Smooth muscle cell (in vitro differentiated cells): Measurements from ENCODE around the gene TSC2. TPM values are rescaled to one million over a fixed set of nuclear protein-coding genes. Genes with fewer than 3 reads are reported as not detected.
"Not testable (repeated sequence)": the region's sequence is repeated elsewhere in the genome, so short reads cannot be mapped to it uniquely, and the experiment has no call there.

Source experiments
- DNase-seq: peaks from one replicate; lab custom pipeline; 2025; ENCODE audit not compliant: unreplicated experiment; lab: John Stamatoyannopoulos, UW
- H2AFZ ChIP-seq: fragments of 200-600 bp; sonication (generic); 2 replicates; pipeline ENCODE4 v1.6.0; 2016; ENCODE audit warnings: antibody characterized with exemption, low read depth, mild to moderate bottlenecking
- H3F3A ChIP-seq: fragments of 200-600 bp; sonication (generic); 2 replicates; pipeline ENCODE4 v1.6.0; 2017; ENCODE audit warnings: antibody characterized with exemption, low read depth
- H3K27ac ChIP-seq: fragments of 200-600 bp; sonication (generic); 2 replicates; pipeline ENCODE4 v1.5.1; 2016; ENCODE audit warnings: low read depth, mild to moderate bottlenecking
- H3K27me3 ChIP-seq: fragments of 200-600 bp; sonication (generic); 2 replicates; pipeline ENCODE4 v1.6.1; 2016; ENCODE audit warnings: low read depth, mild to moderate bottlenecking
- H3K36me3 ChIP-seq: fragments of 200-600 bp; sonication (generic); 2 replicates; pipeline ENCODE4 v1.5.1; 2016; ENCODE audit warnings: low read depth
- H3K4me1 ChIP-seq: fragments of 200-600 bp; sonication (generic); 2 replicates; pipeline ENCODE4 v1.5.1; 2016; ENCODE audit warnings: low read depth
- H3K4me2 ChIP-seq: fragments of 200-600 bp; sonication (generic); 2 replicates; pipeline ENCODE4 v1.6.0; 2016; ENCODE audit warnings: mild to moderate bottlenecking
- H3K4me3 ChIP-seq: fragments of 200-600 bp; sonication (generic); 2 replicates; pipeline ENCODE4 v1.5.1; 2016; ENCODE audit warnings: mild to moderate bottlenecking
- H3K79me2 ChIP-seq: fragments of 200-600 bp; sonication (generic); 2 replicates; pipeline ENCODE4 v1.6.0; 2016; ENCODE audit warnings: low read depth, mild to moderate bottlenecking
- H3K9ac ChIP-seq: fragments of 200-600 bp; sonication (generic); 2 replicates; pipeline ENCODE4 v1.6.0; 2016; ENCODE audit warnings: low read depth
- H3K9me3 ChIP-seq: fragments of 200-600 bp; sonication (generic); replicated peaks from 2 replicates; pipeline ENCODE4 v1.5.1; 2016; ENCODE audit warnings: low read depth
- H4K20me1 ChIP-seq: fragments of 200-600 bp; sonication (generic); 2 replicates; pipeline ENCODE4 v1.6.0; 2016; ENCODE audit warnings: low read depth
- WGBS: methylation state at CpG from one replicate; pipeline ENCODE4 v1.1.7; 2016; ENCODE audit warnings: low lambda C conversion rate; 5-methylcytosine and 5-hydroxymethylcytosine counted together
- polyA plus RNA-seq: library from polyadenylated mRNA; unstranded; fragments of >200 nt; fragmentation: Nextera tagmentation; extraction: Ambion mirVana; gene quantifications from 2 replicates; pipeline ENCODE4 v1.2.1, GENCODE V29; 2016
- total RNA-seq: library from RNA; depleted of rRNA; stranded (reverse); fragments of >200 nt; gene quantifications from 2 replicates; pipeline ENCODE4 v1.2.3, GENCODE V29; 2014
- TF ChIP-seq, protein P1 (sequence below): fragments of 200-600 bp; sonication (generic); IDR thresholded peaks from 2 replicates; pipeline ENCODE4 v1.5.1; 2017; ENCODE audit warnings: borderline replicate concordance, mild to moderate bottlenecking, antibody characterized with exemption; ENCODE audit not compliant: insufficient read depth, poor library complexity, severe bottlenecking

The TSC2 gene
- total and polyA plus RNA-seq, 2 experiments from 2014 or later, result 64.5 to 74.7 TPM

GRCh38 chr16:2102471-2102870 lies 54.7 kb downstream of the TSC2 start:
- no peaks in the 10 kb centered on the region for H3K4me1 ChIP-seq
- H3K36me3 ChIP-seq, result no peaks in the 10 kb centered on the region
- no peak overlapping the region for H3K9ac ChIP-seq
- H3K4me3 ChIP-seq, result no peak overlapping the region
- no peaks in the 10 kb centered on the region for H3K79me2 ChIP-seq
- H3K4me2 ChIP-seq, result no peak overlapping the region
- no peaks in the 10 kb centered on the region for H3K9me3 ChIP-seq
- no peaks in the 10 kb centered on the region for H4K20me1 ChIP-seq
- TF ChIP-seq, protein P1, sequence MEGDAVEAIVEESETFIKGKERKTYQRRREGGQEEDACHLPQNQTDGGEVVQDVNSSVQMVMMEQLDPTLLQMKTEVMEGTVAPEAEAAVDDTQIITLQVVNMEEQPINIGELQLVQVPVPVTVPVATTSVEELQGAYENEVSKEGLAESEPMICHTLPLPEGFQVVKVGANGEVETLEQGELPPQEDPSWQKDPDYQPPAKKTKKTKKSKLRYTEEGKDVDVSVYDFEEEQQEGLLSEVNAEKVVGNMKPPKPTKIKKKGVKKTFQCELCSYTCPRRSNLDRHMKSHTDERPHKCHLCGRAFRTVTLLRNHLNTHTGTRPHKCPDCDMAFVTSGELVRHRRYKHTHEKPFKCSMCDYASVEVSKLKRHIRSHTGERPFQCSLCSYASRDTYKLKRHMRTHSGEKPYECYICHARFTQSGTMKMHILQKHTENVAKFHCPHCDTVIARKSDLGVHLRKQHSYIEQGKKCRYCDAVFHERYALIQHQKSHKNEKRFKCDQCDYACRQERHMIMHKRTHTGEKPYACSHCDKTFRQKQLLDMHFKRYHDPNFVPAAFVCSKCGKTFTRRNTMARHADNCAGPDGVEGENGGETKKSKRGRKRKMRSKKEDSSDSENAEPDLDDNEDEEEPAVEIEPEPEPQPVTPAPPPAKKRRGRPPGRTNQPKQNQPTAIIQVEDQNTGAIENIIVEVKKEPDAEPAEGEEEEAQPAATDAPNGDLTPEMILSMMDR, result no peak
- 99% methylated on average over 19 of the region's 19 CpGs for WGBS
- no peaks in the 10 kb centered on the region for H3F3A ChIP-seq
- no peak overlapping the region for H2AFZ ChIP-seq
- H3K27me3 ChIP-seq, result no peaks in the 10 kb centered on the region
- no peak overlapping the region for H3K27ac ChIP-seq
- no peak for DNase-seq

GRCh38 chr16:2104464-2104863 lies 56.7 kb downstream of the TSC2 start:
- not testable (repeated sequence) for H3K4me2 ChIP-seq, H4K20me1 ChIP-seq, H2AFZ ChIP-seq, H3K9me3 ChIP-seq, H3F3A ChIP-seq, H3K79me2 ChIP-seq, H3K9ac ChIP-seq, H3K4me3 ChIP-seq, H3K4me1 ChIP-seq, H3K27me3 ChIP-seq, DNase-seq, H3K27ac ChIP-seq, H3K36me3 ChIP-seq
- WGBS, result no CpG with 5 or more reads among the region's 20 CpGs

DNA sequence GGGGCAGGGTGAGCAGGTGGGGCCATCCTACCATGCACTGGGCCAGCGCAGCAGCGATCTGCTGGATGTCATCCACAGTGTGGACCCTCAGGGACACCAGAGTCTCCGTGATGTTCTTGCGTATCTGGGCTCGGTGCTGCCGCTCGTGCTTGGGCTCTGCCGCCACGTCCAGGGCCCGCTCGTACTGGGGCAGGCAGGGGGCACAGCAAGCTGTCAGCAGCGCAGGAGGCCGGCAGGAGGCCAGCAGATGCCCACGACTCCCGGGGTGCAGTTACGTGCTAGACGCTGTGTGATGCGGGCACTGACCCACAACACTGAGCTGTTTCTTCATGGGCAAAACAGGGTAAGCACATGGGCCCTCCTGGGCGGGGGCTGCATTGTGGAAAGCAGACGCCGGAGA lies 57.5 kb downstream of the TSC2 start:
- 96% methylated on average over 17 of the region's 21 CpGs for WGBS
- not testable (repeated sequence) for H3K27ac ChIP-seq, H2AFZ ChIP-seq, H4K20me1 ChIP-seq, H3F3A ChIP-seq, H3K79me2 ChIP-seq, H3K9me3 ChIP-seq, H3K36me3 ChIP-seq, H3K4me1 ChIP-seq, H3K9ac ChIP-seq, H3K4me3 ChIP-seq, H3K27me3 ChIP-seq, DNase-seq, H3K4me2 ChIP-seq

DNA sequence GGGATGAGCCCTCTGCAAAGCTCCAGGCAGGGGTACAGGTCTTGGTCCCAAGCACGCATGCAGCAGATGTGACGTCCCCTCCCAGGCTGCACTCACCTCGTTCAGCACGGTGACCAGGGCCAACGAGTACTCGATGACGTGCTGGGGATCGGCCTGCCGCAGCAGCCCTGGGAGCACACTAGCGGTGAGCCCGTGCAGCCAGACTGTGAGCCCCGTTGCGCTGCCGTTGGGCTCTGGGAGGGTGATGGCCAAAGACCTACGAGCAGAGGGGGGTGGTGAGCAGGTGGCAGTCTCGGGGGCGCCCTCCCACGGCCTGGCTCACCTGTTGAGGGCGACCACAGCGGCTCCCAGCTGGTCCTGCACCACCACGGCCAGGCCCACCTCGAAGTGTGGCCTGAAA lies 58.0 kb downstream of the TSC2 start:
- not testable (repeated sequence) for H3K36me3 ChIP-seq, H3F3A ChIP-seq, H4K20me1 ChIP-seq, DNase-seq, H3K4me3 ChIP-seq, H3K4me1 ChIP-seq, H3K79me2 ChIP-seq, H3K27me3 ChIP-seq, H3K27ac ChIP-seq, H3K9me3 ChIP-seq, H3K4me2 ChIP-seq, H2AFZ ChIP-seq, H3K9ac ChIP-seq
- 92% methylated on average over 19 of the region's 22 CpGs for WGBS

DNA sequence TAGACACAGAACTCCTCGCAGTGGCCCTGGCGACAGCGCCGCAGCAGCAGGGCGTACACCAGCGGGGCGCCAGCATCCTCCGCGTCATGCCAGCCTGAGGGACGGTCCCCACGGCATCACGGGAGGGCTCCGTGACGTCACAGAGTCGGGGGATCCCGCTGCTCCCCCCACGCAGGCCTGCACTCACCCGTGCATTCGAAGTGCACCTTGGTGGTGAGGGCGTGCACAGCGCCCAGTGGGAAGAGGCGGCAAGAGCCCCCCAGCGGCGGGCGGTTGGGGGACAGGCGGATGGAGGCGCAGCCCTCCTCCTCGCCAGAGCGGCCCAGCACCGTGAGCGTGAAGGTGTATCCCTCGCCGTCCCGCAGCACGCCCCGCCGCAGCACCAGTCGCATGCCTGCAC lies 58.4 kb downstream of the TSC2 start:
- not testable (repeated sequence) for H3K9me3 ChIP-seq, H3K79me2 ChIP-seq, DNase-seq, H3K4me3 ChIP-seq, H3K9ac ChIP-seq, H3F3A ChIP-seq, H2AFZ ChIP-seq, H4K20me1 ChIP-seq, H3K27ac ChIP-seq, H3K36me3 ChIP-seq, H3K27me3 ChIP-seq, H3K4me2 ChIP-seq, H3K4me1 ChIP-seq
- WGBS, result 99% methylated on average over 22 of the region's 38 CpGs

GRCh38 chr16:2107121-2107790 lies 59.5 kb downstream of the TSC2 start:
- Histone ChIP-seq H3K27ac (peak overlapping the region; percentile 93), H3K9ac (peak overlapping the region; percentile 83), H3K4me2 (peak overlapping the region; percentile 53)
- not testable (repeated sequence) for H3F3A ChIP-seq, H3K36me3 ChIP-seq, H2AFZ ChIP-seq, H3K4me1 ChIP-seq, H4K20me1 ChIP-seq, H3K4me3 ChIP-seq, H3K9me3 ChIP-seq, H3K27me3 ChIP-seq, H3K79me2 ChIP-seq, DNase-seq
- WGBS, result 79% methylated on average over 13 of the region's 17 CpGs

- H3K9me3 ChIP-seq, H2AFZ ChIP-seq, H3K36me3 ChIP-seq, H4K20me1 ChIP-seq, H3K4me3 ChIP-seq, H3F3A ChIP-seq, DNase-seq, H3K4me1 ChIP-seq, H3K79me2 ChIP-seq, H3K4me2 ChIP-seq, H3K27me3 ChIP-seq: not testable (repeated sequence)
- peak overlapping the region; percentile 83 for H3K9ac ChIP-seq
- H3K27ac ChIP-seq, result peak overlapping the region; percentile 93
- WGBS, result 96% methylated on average over 23 of the region's 23 CpGs
These were observed 60.0 kb downstream of the TSC2 start for GRCh38 chr16:2107791-2108125.
